CD4-positive, alpha-beta T cell (primary cell): ENCODE results near the gene HECTD1. TPM values are rescaled to one million over a fixed set of nuclear protein-coding genes. Genes with fewer than 3 reads are reported as not detected.

Experiments used
- ATAC-seq: fragments of 200-7000 bp; cut with Tn5 transposase; one replicate; pipeline ENCODE4 v1.10.0; 2022; ENCODE audit warnings: mild to moderate bottlenecking; ENCODE audit not compliant: poor library complexity
- CTCF ChIA-PET: fragments of 350-600 bp; sonication (Branson Sonifier 250); formaldehyde crosslinking; loops from one replicate; lab custom pipeline; 2021; ENCODE audit warnings: antibody characterized with exemption, inconsistent platforms; lab: Charles Lee
- POLR2A ChIA-PET: fragments of 350-600 bp; sonication (Branson Sonifier 250); formaldehyde crosslinking; loops from one replicate; lab custom pipeline; 2021; ENCODE audit warnings: antibody characterized with exemption, inconsistent platforms; lab: Charles Lee
- DNase-seq, 14 experiments: peaks; one replicate each; pipeline ENCODE4 v3.0.0-alpha.2; 2013 to 2020; ENCODE audit warnings: mixed read lengths in 2 of 14
- H3K27ac ChIP-seq, 2 donors: one replicate each; pipeline versions ENCODE4 v1.5.1 to v1.7.0; 2013; ENCODE audit warnings: low read length in 2 of 2, low read depth in 1 of 2, mild to moderate bottlenecking in 1 of 2
- H3K27me3 ChIP-seq, 2 experiments: 1 replicate in 1 of 2; 2 replicates in 1 of 2; pipeline versions ENCODE4 v1.6.1 to v1.7.0; 2013; ENCODE audit warnings: low read length in 2 of 2, control low read depth in 1 of 2, mild to moderate bottlenecking in 1 of 2, moderate library complexity in 1 of 2; ENCODE audit not compliant: insufficient read depth in 2 of 2, control insufficient read depth in 1 of 2
- H3K36me3 ChIP-seq: one replicate; pipeline ENCODE4 v1.6.1; 2013; ENCODE audit warnings: low read length, control low read depth; ENCODE audit not compliant: insufficient read depth
- H3K4me1 ChIP-seq: one replicate; pipeline ENCODE4 v1.6.1; 2013; ENCODE audit warnings: low read length, control low read depth; ENCODE audit not compliant: insufficient read depth
- H3K4me3 ChIP-seq: one replicate; pipeline ENCODE4 v1.5.1; 2013; ENCODE audit warnings: mild to moderate bottlenecking, low read length, moderate library complexity
- H3K9me3 ChIP-seq, 2 experiments: 1 replicate in 1 of 2; 2 replicates in 1 of 2; pipeline versions ENCODE4 v1.6.1 to v1.7.0; 2013; ENCODE audit warnings: low read length in 2 of 2, mild to moderate bottlenecking in 2 of 2, control low read depth in 1 of 2, moderate library complexity in 1 of 2; ENCODE audit not compliant: control insufficient read depth in 1 of 2, insufficient read depth in 1 of 2
- H3K27ac Mint-ChIP-seq: one replicate; pipeline ENCODE4 v1.8.0; 2020; ENCODE audit warnings: mixed read lengths
- H3K27me3 Mint-ChIP-seq: one replicate; pipeline ENCODE4 v1.8.0; 2021; ENCODE audit warnings: mixed read lengths
- H3K36me3 Mint-ChIP-seq: one replicate; pipeline ENCODE4 v1.8.0; 2021; ENCODE audit warnings: low read depth, mixed read lengths
- H3K4me1 Mint-ChIP-seq: one replicate; pipeline ENCODE4 v1.8.0; 2021; ENCODE audit warnings: low read depth, mixed read lengths
- H3K4me3 Mint-ChIP-seq: one replicate; pipeline ENCODE4 v1.8.0; 2020; ENCODE audit warnings: mild to moderate bottlenecking, mixed read lengths
- H3K9me3 Mint-ChIP-seq: one replicate; pipeline ENCODE4 v1.8.0; 2020; ENCODE audit warnings: mixed read lengths
- intact Hi-C, 2 experiments: fragments of 100-400 bp; cut with DNase I in 1 of 2; cut with micrococcal nuclease in 1 of 2; formaldehyde crosslinking; loops; one replicate each; pipeline versions ENCODE4 v1.15.1 to v1.9.0; 2023 to 2025; cut with DNase I, micrococcal nuclease
- total RNA-seq, 174 experiments: library from RNA in 2 of 174; stranded (reverse) in 2 of 174; gene quantifications; one replicate each; pipeline ENCODE4 v1.2.3 and lab custom pipeline; 2021 to 2026
- TF ChIP-seq, protein P1 (sequence below): fragments of 200-600 bp; IDR thresholded peaks from one replicate; pipeline ENCODE4 v1.8.0; 2022; ENCODE audit warnings: antibody characterized with exemption, mild to moderate bottlenecking

The HECTD1 gene
- total RNA-seq, 2 experiments from 2014 or later: 162 to 168 TPM

DNA sequence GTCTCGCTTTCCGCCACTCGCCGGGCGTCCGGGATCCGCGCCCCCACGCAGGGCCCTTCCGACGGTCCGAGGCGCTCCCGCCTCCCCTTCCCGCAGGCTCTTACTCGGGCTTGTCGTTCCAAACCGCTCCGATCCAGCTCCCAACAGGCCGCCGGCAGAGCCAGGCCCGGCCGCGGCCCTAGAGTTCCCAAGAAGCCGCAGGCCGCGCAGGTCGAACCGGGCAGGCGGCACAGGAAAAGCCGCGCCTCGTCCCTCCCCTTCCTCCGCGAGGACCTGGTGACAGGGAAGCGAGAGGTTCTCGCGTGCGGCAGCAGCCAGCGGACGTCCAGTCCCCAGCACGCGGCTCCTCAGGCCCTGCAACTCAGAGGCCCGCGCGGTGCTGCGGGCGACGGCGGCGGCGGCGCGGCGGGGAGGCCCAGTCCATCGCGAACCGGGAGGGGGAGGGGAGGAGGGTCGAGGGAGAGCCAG lies 272 bp downstream of the HECTD1 start:
- Histone ChIP-seq H3K27ac (peak overlapping the region; percentile 89 to 95), H3K9me3 (no peaks in the 10 kb centered on the region), H3K27me3 (no peaks in the 10 kb centered on the region), H3K36me3 (peaks cover 15% of the 10 kb centered on the region), H3K4me3 (peak overlapping the region; percentile 75), H3K4me1 (peaks cover 40% of the 10 kb centered on the region)
- TF ChIP-seq, protein P1, sequence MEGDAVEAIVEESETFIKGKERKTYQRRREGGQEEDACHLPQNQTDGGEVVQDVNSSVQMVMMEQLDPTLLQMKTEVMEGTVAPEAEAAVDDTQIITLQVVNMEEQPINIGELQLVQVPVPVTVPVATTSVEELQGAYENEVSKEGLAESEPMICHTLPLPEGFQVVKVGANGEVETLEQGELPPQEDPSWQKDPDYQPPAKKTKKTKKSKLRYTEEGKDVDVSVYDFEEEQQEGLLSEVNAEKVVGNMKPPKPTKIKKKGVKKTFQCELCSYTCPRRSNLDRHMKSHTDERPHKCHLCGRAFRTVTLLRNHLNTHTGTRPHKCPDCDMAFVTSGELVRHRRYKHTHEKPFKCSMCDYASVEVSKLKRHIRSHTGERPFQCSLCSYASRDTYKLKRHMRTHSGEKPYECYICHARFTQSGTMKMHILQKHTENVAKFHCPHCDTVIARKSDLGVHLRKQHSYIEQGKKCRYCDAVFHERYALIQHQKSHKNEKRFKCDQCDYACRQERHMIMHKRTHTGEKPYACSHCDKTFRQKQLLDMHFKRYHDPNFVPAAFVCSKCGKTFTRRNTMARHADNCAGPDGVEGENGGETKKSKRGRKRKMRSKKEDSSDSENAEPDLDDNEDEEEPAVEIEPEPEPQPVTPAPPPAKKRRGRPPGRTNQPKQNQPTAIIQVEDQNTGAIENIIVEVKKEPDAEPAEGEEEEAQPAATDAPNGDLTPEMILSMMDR: no peak
- DNase-seq: no peak
- ChIA-PET CTCF (interaction anchor here (0.7 to 2.9 kb wide), 21 partner anchors 8 to 250 kb away, joined by 3 to 15 read pairs (median 5); partner anchors contain the start of genes AP4S1, DTD2, HEATR5A and STRN3), POLR2A (interaction anchor here (0.5 to 4.5 kb wide), 32 partner anchors 9 to 996 kb away, joined by 3 to 63 read pairs (median 7); partner anchors contain the start of genes AP4S1, ARHGAP5, DTD2 and G2E3)
- Mint-ChIP-seq H3K27ac (peak overlapping the region; percentile 97), H3K36me3 (peaks cover 49% of the 10 kb centered on the region), H3K27me3 (no peaks in the 10 kb centered on the region), H3K9me3 (no peaks in the 10 kb centered on the region), H3K4me3 (peak overlapping the region; percentile 91), H3K4me1 (peaks cover 73% of the 10 kb centered on the region)
- peak; percentile 7 for ATAC-seq
- intact Hi-C loops: loop anchor here (2.0 to 10.0 kb wide), 14 partner anchors 15 to 1000 kb away; partner anchors contain the start of genes AP4S1 (in 2 of the 2), ARHGAP5 (in 2 of the 2), HEATR5A (in 2 of the 2) and STRN3 (in 2 of the 2)

DNA sequence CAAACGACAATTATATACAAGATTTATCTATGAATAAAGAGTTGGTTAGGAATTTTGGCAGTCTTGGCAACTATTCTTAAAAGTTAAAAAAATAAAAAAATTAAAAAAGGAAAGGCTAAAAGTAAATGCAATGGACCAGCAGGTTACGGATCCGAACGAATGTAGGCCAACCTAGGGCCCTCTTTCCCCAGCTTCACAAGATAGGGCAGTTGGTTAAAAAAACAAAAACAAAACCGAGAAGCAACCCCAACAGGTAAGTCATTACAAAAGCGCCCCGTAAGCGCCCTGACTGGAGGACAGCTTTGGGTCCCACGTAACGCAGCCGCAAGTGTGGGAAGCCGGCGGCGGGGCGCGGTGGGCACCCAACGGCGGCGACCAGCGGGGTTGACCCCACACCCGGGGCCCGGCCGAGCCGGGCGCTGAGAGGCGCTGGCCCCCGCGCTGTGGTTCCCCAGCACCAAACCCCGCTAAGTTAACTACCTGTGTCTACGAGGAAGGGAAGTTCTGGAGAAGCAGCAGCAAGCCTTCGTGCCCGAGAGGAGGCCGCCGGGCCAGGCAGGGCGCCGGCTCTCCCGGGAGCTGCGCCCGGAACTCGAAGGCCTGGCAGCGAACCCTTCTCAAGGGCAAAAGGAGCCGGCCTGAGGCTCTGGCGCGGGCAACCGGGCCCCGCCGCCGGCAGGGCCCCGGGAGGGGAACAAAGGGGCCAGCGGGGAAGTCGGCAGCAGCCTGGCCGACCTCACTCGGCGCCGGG lies 882 bp downstream of the HECTD1 start:
- H3K4me1 Mint-ChIP-seq: peaks cover 73% of the 10 kb centered on the region

More for the DNA sequence above, 882 bp downstream of the HECTD1 start:
- Mint-ChIP-seq H3K9me3 (no peaks in the 10 kb centered on the region), H3K4me3 (peak overlapping the region; percentile 84), H3K36me3 (peaks cover 55% of the 10 kb centered on the region), H3K27ac (peak overlapping the region; percentile 97), H3K27me3 (no peaks in the 10 kb centered on the region)
- Histone ChIP-seq H3K9me3 (no peaks in the 10 kb centered on the region), H3K27ac (peak overlapping the region; percentile 89 to 95), H3K36me3 (peaks cover 18% of the 10 kb centered on the region), H3K27me3 (no peaks in the 10 kb centered on the region), H3K4me3 (peak overlapping the region; percentile 75), H3K4me1 (peaks cover 40% of the 10 kb centered on the region)
- ChIA-PET CTCF (interaction anchor here (0.8 to 2.9 kb wide), 14 partner anchors 10 to 251 kb away, joined by 3 to 15 read pairs (median 6); partner anchors contain the start of genes AP4S1, DTD2, HEATR5A and STRN3), POLR2A (interaction anchor here (0.9 to 4.5 kb wide), 20 partner anchors 9 to 997 kb away, joined by 3 to 63 read pairs (median 10); partner anchors contain the start of genes AP4S1, ARHGAP5, DTD2 and G2E3)
- intact Hi-C loops: loop anchor here (2.0 to 10.0 kb wide), 14 partner anchors 14 to 1001 kb away; partner anchors contain the start of genes AP4S1 (in 2 of the 2), ARHGAP5 (in 2 of the 2), HEATR5A (in 2 of the 2) and STRN3 (in 2 of the 2)
- peak; percentile 17 to 75 (median 38) for DNase-seq
- ATAC-seq: no peak
- TF ChIP-seq, protein P1: no peak
